Spleen (tissue), 7 donors: Measurements from ENCODE around the gene SLC52A3.

ENCODE experiments used
- CTCF ChIP-seq, 11 experiments: fragments of 200-600 bp in 7 of 11; fragments of 450-650 bp in 4 of 11; sonication (generic) in 4 of 11; IDR thresholded peaks in 8 of 11; conservative IDR thresholded peaks in 3 of 11; 1 replicate in 7 of 11; 2 replicates in 4 of 11; pipeline versions ENCODE4 v1.4.0 to v1.8.0; 2016 to 2021; ENCODE audit warnings: antibody characterized with exemption in 11 of 11, inconsistent platforms in 4 of 11, mild to moderate bottlenecking in 1 of 11
- POLR2A ChIP-seq, 3 donors: fragments of 450-650 bp; IDR thresholded peaks; one replicate each; pipeline ENCODE4 v1.5.1; 2017; ENCODE audit warnings: antibody characterized with exemption in 3 of 3, mild to moderate bottlenecking in 1 of 3
- POLR2AphosphoS5 ChIP-seq, 3 donors: sonication (generic); formaldehyde crosslinking; IDR thresholded peaks; one replicate each; pipeline ENCODE4 v1.5.1; 2017; ENCODE audit warnings: antibody characterized with exemption in 3 of 3
- donor health status: DM: no; HTN: no; CAD: no; lungs with moderate emphysema.
- donor health status: DM: no; HTN: no; CAD: no.
- donor health status: DM: no; HTN: no; CAD: no.

GRCh38 chr20:714453-714852 is 53.8 kb downstream of the SLC52A3 start:
- no peak for TF ChIP-seq CTCF (IDR thresholded peaks at IDR 0.05 in 8 of 11, conservative IDR thresholded peaks at IDR 0.05 in 3 of 11)
- no peak for TF ChIP-seq POLR2AphosphoS5 (IDR thresholded peaks at IDR 0.05)
- TF ChIP-seq POLR2A (IDR thresholded peaks at IDR 0.05), result no peak
